Activated CD8-positive, alpha-beta memory T cell treated with anti-CD3 and anti-CD28 coated beads, Interleukin-2, amount 50 U/mL, for 24 hours (primary cell): Measurements from ENCODE around the gene ZNF345.

Experiments
- DNase-seq: peaks from one replicate; pipeline ENCODE4 v3.0.0-alpha.2; 2020; ENCODE audit errors: extremely low read depth

The ZNF345 gene

GRCh38 chr19:36850559-36851442 is at the start of gene ZNF345:
ZNF345 (plus strand) TSS chr19:36850876; CDS start chr19:36876831, 25,955 bp downstream.
- peak; percentile 72 for DNase-seq

GRCh38 chr19:36805364-36805763 is 45.3 kb upstream of the ZNF345 start:
- DNase-seq = no peak

- DNase-seq = no peak
These were observed 43.6 kb upstream of the ZNF345 start for GRCh38 chr19:36807029-36807428.

- no peak for DNase-seq
These were observed 31.5 kb upstream of the ZNF345 start for GRCh38 chr19:36819130-36819630.

- DNase-seq = no peak
These were observed 28.9 kb upstream of the ZNF345 start for GRCh38 chr19:36821758-36822157.

- no peak for DNase-seq
These were observed 17.2 kb upstream of the ZNF345 start for GRCh38 chr19:36833430-36833829.

GRCh38 chr19:36837176-36837905 is 13.3 kb upstream of the ZNF345 start:
- no peak for DNase-seq

- peak; percentile 65 for DNase-seq
These were observed 12.5 kb upstream of the ZNF345 start, which contains the start of gene ZNF790 for GRCh38 chr19:36837906-36838783. ZNF790 (minus strand) TSS chr19:36838387; CDS start chr19:36825619, 12,768 bp downstream.

GRCh38 chr19:36838784-36839324 is 11.8 kb upstream of the ZNF345 start:
- no peak for DNase-seq

- DNase-seq = no peak
These were observed 2.7 kb upstream of the ZNF345 start for GRCh38 chr19:36847968-36848367.

- DNase-seq = peak; percentile 76
These were observed 746 bp upstream of the ZNF345 start for GRCh38 chr19:36849701-36850558.

- no peak for DNase-seq
These were observed 1.2 kb downstream of the ZNF345 start for GRCh38 chr19:36851898-36852297.

GRCh38 chr19:36876993-36877938 is 26.6 kb downstream of the ZNF345 start:
- no peak for DNase-seq

GRCh38 chr19:36891768-36892357 is 41.2 kb downstream of the ZNF345 start:
- no peak for DNase-seq

- DNase-seq = no peak
These were observed 44.2 kb downstream of the ZNF345 start for GRCh38 chr19:36894849-36895383.

- DNase-seq = no peak
These were observed 47.7 kb downstream of the ZNF345 start for GRCh38 chr19:36898422-36898821.

GRCh38 chr19:36915992-36916830 is 65.5 kb downstream of the ZNF345 start, which contains the start of the genes ZNF568 and ZNF829:
ZNF568 (plus strand) TSS chr19:36916332; CDS start chr19:36922771, 6,439 bp downstream.
ZNF829 (minus strand) TSS chr19:36916291; CDS start chr19:36915167, 1,124 bp downstream.
- DNase-seq = peak; percentile 80
